Left lobe of liver (tissue), 2 donors: ENCODE data around the gene THOP1. TPM values are rescaled to one million over a fixed set of nuclear protein-coding genes. Genes with fewer than 3 reads are reported as not detected.
A peak's percentile ranks its signal among the peaks of the same experiment; 100 is the strongest.

Experiments
- ATAC-seq: fragments of 200-7000 bp; cut with Tn5 transposase; one replicate; pipeline ENCODE4 v1.9.1; 2020; ENCODE audit warnings: mild to moderate bottlenecking, moderate library complexity
- DNase-seq: peaks from one replicate; pipeline ENCODE4 v3.0.0-alpha.2; 2020; ENCODE audit warnings: low spot score
- total RNA-seq: library from RNA; stranded (reverse); gene quantifications from one replicate; pipeline ENCODE4 v1.2.1, GENCODE V29; 2021
- donor health status: DM: no; HTN: no; CAD: no; lungs with moderate emphysema.
- donor health status: DM: no; HTN: yes; CAD: no.

Gene THOP1
- total RNA-seq, 1 donor from 2014 or later, result 33.5 TPM

DNA sequence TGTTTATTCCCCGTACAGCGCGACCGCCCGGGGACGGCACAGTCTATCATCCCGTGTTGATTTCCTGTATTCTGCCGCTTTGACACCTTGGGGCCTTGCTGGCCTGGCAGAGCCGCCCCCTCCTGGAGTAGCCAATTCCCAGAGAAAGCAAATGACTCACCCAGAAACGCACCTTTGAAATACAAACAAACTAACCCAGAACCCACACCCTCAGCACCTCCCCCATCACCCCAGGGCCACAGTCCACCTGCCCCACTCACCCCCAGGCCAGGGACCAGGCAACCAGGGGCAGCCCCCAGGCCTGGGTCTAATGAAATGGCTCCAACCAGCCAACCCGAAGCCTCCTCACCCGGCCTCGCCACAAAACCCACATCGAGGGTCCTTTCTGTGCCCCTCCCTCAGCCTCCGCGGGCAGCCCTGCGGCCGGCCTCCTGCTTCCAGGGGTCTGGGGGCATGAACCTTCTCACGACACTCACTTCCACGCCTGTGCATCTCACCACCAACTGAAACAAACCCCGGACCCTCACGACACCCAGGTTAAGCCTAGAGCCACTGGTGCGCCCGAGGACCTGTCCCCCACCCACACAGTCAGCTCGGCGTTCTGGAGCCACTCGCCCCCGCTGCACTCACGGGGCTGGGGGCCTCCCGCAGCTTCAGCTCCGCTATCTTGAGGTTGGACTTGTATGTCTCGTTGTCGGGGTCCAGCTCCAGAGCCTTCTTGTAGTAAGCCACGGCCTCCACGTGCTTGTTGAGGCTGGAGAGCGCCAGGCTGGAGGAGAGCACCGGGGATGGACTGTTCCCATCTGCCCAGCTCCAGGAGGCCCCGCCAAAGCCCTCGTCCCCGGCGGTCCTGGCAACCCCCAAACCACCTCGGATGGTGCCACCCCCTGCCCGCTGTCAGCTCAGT is 23.2 kb upstream of the THOP1 start:
- ATAC-seq (no peak), DNase-seq (no peak)

DNA sequence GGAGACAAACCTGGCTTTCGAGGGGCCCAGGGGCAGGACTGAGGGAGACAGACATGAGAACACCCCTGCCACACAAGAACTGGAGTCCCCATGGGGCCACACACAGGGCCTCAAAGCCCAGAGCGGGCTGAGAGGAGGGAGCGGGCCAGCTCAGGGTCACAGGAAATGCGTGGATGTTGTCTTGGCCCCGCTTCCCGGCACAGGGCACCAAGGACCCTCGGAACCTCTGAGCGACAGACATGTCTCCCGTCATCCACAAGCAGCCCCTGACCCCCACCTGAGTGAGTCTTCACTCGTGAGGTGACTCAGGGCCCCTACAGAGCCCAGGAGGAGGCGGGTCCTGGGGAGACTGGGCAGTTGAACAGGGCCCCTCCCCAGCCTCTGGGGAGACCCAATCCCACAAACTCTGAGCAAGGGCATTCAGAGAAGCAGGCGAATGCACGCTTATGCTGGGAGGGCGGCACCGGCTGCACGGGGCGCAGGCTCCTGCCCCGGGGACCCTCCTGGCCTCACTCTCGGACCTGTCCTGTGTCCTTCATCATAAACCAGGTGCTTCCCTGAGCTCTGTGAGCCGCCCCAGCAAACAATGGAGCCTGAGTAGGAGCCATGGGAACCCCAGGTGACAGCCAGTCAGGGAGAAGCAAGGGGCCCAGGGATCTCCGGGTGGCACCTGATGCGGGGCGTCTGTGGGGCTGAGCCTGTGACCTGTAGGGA is 22.4 kb upstream of the THOP1 start:
- DNase-seq, result no peak
- no peak for ATAC-seq

DNA sequence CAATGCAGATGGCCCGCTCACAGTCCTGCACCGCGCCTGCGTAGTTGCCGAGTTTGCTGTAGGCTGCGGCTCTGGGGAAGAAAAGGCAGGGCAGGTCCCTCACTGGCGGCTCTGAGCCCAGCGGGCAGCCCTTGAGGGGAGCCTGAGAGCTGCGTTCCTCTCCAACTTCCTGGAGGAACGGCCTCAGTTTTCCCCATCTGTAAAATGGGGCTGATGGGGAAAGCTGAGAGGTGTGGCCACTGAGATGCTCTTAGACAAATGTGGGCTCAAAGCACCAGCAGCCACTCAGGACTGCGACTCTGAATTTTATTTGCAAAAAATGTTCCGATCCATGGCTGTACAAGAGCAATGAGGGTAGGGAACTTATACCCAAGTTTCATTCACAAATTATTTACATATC is 21.6 kb upstream of the THOP1 start:
- DNase-seq (no peak), ATAC-seq (no peak)

DNA sequence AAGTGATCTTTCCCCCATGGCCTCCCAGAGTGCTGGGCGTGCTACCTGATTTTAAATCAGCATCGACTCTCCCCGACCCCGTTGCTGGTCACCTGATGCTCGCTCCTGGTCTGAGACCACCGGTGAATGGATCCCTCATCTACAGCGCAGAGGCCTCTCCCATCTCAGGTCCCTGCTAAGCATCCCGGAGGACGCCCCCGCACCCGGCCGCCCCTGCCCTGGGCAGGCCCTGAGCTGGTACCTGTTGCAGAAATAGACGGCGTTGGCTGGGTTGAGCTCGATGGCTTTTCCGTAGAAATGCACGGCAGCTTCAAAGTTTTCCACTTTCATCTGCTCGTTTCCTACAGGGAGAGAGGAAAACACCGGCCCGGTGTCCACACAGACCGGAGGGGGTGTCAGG is 20.4 kb upstream of the THOP1 start:
- DNase-seq (no peak), ATAC-seq (no peak)

DNA sequence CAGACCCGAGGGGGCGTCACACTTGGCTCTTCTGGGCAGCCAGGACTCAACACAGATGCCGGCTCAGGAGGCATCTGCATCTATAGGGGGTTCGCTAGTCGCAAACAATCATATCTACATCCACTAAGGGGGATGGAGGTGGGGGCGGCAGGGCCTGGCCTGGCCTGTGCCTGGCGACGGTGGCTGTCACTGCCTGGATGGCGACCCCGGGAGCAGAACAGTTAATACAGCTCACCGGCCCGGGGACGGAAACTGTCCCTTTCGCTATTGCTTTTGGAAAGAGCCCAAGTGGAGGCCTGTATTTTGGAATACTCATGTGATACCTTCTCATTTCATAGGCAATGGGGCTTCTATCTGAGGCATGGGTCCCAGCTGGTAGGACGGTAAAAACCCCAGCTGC is 19.9 kb upstream of the THOP1 start:
- ATAC-seq (no peak), DNase-seq (no peak)

DNA sequence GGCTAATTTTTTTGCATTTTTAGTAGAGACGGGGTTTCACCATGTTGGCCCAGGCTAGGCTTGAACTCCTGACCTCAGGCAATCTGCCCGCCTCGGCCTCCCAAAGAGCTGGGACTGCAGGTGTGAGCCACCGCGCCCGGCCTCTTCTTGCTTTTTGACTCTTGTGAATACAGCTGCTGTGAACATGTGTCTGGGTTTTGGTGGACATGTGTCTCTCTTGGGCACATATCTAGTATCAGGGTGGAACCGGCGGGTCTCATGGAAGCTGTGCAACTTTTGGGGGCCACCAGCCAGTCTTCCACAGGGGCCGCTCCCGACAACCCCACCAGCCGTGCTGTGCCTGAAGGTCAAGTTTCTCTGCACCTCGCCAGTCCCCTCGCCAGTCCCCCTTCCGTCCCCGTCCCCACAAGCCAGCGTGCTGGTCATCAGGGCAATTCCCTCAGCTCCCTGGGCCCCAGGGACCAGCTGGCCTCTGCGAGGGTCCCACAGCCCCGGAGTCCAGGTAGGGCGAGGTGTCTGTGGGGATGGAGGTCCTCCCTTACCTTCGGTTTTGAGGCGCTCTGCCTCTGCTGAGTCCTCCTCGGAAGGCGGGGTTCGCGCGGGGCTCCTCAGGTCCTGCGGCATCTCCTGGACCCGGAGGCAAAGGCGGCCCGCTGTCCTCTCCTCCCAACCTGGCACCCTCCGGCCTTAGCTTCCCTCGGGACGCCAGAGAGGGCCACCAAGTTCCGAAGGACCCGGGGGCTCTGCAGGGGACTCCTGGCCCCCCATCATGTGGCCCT is 18.5 kb upstream of the THOP1 start:
- DNase-seq, result no peak
- ATAC-seq, result no peak

DNA sequence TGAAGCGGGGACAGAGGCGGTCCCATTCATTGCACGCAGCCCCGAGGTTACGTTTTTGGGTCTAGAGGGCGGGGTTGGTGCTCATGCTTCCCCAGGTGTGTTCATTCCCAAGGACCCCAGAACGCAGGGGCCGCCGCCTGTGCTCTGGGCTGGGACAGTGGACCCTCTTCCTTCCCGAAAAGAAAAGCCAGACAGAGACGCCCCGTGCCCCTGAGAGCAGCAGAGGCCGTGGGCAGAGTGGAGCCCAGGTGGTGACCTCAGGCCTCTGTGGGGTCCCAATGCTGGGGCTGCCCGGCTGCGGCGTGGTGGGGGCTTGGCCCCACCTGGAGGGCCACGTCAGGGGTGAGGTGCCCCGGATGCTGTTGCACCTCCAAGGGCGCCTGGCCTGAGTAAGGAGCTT is 17.6 kb upstream of the THOP1 start:
- DNase-seq, result no peak
- ATAC-seq, result no peak

DNA sequence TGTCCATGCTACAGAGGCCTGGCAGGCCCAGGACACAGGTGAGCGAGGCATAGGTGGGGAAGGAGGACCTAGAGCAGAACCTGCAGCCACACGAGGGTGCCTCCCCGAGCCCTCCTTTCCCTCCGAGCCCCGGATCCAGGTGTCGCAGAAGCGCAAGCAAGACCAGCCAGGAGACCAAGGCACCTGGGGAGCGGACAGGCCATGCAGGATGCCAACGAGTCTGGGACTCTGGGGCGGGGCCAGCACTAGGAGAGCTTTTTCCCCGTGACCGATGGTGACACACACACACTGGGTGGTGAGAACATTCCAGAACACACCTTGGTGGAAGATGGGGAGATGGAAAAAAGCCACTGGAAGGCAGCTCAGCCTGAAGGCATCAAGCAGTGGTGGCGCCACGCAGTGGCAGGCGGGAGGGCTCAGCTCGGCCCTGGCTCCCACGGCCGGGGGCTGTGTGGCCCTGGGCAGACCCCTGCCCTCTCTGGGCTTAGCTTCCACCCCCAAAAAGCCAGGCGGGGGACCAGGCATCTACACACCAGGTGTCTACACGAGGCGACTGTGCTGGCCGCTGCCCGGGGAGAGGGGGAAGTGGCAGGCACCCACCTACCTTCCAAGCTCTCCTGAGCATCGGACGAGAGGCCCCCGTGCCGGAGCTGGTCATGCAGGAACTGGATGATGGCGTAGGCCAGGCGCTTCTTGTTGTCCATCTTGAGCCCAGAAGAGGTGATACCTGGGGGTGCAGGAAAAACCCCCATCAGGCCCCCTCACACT is 16.8 kb upstream of the THOP1 start:
- ATAC-seq (peak; percentile 17), DNase-seq (no peak)

DNA sequence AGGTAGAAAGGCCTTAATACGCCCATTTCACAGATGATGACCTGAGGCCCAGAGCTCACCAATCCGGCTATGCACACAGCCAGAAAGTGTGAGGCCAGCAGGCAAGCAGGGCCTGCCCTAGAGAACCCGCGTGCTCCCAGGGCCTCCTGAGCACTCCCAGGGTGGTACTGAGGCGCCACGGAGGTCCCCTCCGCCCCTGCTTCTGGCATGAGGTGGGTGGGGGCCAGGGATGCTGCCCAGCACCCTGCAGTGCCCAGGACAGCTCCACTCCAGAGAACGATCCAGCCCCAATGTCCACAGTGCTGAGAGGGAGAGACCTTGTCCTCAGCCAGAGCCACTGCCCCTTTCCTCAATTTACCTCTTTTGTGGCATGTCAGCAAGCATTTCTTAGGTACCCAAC is 16.1 kb upstream of the THOP1 start:
- no peak for ATAC-seq
- no peak for DNase-seq

DNA sequence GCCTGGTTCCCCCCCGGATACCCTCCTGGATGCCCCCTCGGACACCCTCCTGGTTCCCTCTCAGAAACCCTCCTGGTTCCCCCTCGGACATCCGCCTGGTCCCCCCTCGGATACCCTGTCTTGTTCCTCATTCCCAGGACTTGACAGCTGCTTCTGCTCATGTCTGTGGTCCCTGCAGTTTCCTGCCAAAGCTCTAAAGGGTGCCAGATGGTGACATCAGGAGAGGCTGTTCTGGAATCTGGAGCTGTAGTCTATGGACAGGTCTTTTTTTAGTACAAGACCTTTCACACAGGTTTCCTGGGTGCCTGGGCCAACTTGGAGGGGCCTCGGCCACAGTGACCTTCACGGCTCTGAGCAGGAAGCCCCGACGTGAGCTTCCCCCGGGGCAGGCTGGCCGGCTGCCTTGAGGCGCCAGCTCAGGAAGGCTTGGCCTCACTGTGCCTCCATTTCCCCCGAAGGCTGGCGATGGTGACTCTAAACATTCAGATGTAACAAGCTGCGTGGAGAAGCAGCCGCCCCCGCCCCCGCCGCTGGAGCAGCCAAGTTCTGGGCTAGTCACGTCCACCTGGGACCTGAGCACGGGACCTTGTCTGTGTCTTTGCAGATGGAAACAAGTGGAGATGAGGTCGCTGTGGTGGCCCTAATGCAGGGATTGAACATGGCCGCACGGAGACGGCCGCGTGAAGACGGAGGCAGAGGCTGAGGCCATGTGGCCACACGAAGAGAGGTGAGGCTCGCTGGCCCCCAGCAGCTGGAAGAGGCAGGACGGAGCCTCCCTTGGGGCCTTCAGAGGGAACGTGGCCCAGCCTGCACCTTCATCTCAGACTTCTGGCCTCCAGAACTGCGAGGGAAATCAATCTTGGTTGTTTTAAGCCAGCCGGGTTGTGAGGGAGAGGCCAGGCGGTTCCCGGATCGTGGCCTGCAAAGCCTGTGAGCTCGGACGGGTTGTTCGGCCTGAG is 15.0 kb upstream of the THOP1 start:
- ATAC-seq (peak; percentile 38), DNase-seq (no peak)

DNA sequence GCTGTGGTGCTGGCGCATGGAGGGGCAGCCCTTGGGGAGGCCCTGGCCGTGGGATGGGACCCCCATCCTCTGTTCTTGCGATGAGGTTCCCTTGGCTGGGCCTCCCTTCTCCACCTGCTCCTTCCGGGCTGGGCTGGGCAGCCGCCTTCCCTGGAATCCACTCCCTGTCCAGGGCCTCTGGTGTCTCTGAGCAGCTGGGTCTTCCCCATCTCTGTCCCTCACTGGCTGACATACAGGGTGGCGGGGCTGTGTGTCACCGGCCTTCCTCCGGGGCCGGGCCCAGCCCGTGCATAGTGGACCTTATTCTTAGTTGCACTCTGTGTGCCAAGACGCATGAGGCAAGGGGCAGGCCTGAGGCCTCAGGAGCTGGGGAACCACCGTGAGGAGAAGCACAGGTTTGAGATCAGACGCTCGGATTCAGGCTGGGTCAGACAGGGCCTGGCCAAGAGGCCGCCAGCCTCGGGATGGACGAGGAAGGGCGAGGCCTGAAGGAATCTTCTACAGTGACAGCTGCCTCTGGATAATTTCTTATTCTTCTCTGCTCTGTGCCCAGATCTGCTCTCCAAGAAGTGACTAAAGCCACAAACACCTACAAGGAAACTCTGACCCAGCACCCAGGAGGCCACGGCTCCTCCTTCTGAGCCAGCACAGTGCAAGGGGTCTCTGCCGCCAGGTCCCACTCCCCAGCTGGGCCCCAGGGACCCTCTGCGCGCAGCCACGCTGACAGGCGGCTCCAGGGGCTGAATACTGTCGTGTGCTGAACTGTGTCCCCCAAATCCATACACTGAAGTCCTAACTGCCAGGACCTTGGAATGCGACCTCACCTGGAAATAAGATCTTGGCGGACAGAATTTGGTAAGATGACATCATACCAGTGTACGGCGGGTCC is 13.3 kb upstream of the THOP1 start:
- ATAC-seq (no peak), DNase-seq (no peak)

DNA sequence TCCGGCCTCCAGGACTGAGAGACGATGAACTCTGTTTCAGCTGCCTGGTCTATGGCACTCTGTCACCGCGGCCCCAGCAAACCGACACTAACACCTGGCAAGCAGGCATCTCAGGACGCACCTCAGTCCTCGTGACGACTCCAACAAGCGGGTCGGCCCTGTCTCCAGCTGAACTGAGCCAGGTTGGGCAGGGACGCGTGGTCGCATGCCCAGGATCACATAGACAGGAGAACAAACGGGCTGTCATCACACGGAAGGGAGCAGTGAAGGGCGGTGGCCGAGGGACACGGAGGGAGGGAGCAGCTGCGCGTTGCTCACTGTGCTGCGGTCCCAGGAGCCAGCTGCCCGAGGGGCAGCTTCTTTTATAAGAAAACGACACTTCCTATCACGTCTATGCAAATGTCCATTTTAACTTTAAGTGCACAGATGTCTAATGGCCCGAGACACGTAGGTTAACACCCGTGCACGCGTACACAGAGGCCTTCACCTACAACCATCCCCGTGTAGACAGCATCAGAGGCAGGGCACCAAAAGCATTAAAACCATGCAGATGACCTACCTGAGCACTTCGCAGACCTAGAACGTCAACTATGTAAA is 11.1 kb upstream of the THOP1 start:
- ATAC-seq, result no peak

DNA sequence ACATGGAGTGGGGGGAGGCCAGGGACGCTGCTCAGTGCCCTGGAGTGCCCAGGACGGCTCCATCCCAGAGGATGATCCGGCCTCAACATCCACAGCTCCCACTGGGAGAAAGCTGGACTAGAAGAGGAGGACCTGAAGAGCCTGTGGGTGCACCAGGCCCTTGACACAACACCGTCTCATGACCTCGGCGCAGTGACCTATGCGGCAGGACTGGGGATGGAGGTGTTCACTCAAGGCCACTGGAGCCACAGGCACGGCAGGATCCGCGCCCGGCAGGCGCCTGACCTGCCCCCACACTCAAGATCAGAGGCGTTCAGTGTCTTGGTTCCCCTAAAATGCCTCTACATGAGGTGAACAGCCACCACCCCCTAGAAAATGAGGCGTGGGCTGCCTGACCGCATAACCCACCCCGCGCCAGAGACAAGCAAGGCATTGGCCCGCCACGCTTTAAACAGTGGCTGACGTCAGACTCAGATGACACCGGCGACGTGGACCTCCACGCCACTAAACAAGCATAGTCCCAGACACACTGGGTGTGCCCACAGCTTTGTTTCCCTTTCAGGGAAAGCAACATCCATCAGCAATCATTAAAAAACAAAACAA is 10.2 kb upstream of the THOP1 start:
- no peak for DNase-seq
- no peak for ATAC-seq

More for the DNA sequence above, 11.1 kb upstream of the THOP1 start:
- no peak for DNase-seq

DNA sequence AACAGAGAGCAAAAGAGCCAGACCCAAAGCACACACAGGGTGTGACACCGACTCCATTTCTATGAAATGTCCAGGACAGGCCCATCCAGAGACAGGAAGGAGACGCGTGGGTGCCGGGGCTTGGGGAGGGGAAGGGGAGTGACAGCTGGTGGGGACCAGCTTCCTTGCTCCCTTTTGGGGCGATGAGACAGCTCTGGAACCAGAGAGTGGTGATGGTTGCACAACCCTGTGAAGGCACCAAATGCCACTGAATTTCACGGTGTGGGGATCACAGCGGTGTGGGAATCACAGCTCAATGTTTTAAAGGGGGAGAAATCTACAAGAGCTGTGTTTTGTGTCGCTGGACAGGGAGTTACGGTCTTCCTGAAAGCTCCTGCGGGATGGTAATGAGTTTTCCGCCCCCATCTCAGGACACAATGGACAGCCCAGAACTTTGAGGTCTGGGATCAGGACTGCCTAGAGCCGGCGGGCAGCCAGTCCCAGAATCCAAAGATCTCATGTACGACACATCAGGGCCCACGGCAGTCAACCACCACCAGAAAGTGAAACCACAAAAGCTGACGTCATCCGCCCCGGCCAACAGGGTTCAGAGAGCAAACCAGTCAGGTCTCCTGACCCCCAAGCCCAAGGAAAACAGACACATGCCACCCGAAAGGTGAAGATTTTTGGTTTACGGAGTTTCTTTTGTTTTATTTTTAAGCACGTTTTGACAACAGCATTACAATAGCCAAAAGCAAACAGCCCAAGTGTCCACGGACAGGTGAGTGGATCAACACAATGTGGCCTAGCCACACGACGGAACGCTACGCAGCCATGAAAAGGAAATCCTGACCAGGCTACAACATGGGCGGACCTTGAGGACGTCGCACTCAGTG is 9.5 kb upstream of the THOP1 start:
- ATAC-seq (peak; percentile 94), DNase-seq (peak; percentile 93)

DNA sequence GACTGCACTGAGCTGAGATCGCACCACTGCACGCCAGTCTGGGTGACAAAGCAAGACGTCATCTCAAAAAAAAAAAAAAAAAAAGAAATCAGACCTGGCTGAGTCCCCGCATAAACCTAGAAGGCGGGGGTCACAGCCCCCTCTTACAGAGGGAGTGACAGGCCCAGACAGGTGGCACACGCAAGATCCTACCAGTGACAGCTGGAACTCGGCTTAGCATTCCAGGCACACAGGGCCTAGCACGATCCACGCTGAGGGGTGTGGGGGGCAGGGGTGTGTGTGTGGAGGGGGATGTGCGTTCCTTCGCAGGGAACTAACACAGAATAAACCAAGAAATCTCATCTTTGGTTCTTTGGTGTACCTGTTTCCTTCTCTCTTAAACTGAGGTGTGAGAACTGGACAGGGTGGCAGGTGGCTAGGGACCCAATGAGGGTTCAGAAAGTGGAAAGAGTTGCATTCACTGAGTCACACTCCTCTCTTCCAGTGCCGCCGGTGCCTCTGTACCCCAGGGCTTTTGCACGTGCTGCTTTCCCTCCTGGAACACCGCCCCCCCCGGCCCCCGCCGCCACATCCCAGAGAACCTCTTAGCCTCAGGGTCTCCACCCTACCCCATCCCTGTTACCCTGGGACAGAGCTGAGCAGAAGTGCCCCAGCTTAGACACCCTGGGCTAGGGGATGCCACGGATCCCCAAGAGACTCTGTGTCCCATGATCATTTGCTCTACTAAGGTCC is 7.2 kb upstream of the THOP1 start:
- ATAC-seq (no peak), DNase-seq (no peak)

DNA sequence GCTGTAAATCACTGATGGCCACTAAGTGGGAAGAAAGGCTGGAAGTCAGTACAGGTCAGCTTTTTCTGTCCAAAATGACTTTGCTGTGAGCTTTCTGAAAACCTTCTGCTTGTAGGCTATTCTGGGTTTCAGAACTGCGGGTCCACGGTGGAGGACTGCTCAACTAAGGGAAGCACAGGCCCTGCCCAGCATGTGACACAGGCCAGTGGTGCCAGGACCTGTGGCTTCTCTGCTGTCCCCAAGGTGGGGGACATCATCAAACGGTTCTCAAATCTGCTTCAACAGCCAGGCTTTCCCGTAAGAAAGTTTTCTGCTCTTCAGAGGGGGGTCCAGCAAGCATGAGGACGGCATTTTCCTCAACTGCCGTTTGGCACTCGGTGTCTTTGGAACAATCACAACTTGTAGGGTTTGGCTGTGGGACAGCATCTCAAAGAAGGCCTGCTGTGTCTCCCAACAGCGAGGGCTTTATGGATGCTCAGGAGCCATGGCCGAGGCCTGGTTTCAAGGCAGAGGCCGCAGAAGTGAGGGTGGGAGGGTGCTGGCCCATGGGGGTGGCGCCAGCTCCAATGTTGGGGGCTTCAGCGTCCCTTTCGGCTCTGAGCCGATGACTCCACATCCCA is 6.1 kb upstream of the THOP1 start:
- ATAC-seq (no peak), DNase-seq (no peak)
